Measurements from ENCODE around the gene TXNRD1. TPM values are rescaled to one million over a fixed set of nuclear protein-coding genes. Genes with fewer than 3 reads are reported as not detected.
A peak's percentile ranks its signal among the peaks of the same experiment; 100 is the strongest.

TXNRD1 gene
- total RNA-seq, 4 donors from 2014 or later: 243 to 594 (median 299) TPM

GRCh38 chr12:104340925-104341611, 125.5 kb downstream of the TXNRD1 start:
- intact Hi-C loops (cut with DNase I): no loop called here
- peaks cover 24 to 56% (median 41%) of the 10 kb centered on the region in 4 donors for H3K4me1 ChIP-seq
- no peak overlapping the region for H3K4me3 ChIP-seq
- peaks cover 30 to 98% (median 85%) of the 10 kb centered on the region in 4 donors for H3K36me3 ChIP-seq
- no peak for TF ChIP-seq POLR2A (IDR thresholded peaks at IDR 0.05; ENCODE audit: low read depth)
- TF ChIP-seq POLR2AphosphoS5 (IDR thresholded peaks at IDR 0.05): peak; percentile 28 to 54
- H3K27ac ChIP-seq (replicated peaks in 1 of 4): peak overlapping the region in 3 of 4 donors; percentile 17 to 53 (median 50)
- H3K27me3 ChIP-seq: no peaks in the 10 kb centered on the region
- no peaks in the 10 kb centered on the region for H3K9me3 ChIP-seq
- DNase-seq (ENCODE audit: extremely low spot score): no peak
- 58% methylated on average over 5 of the region's 6 CpGs for WGBS

- TF ChIP-seq POLR2A (IDR thresholded peaks at IDR 0.05; ENCODE audit: low read depth) (no peak), POLR2AphosphoS5 (IDR thresholded peaks at IDR 0.05) (no peak), EP300 (IDR thresholded peaks at IDR 0.05) (no peak), CTCF (IDR thresholded peaks at IDR 0.05) (no peak)
- 100% methylated on average over 2 of the region's 2 CpGs for WGBS
- Histone ChIP-seq H3K27me3 (no peaks in the 10 kb centered on the region), H3K36me3 (peaks cover 30 to 98% (median 83%) of the 10 kb centered on the region in 4 donors), H3K4me1 (peaks cover 24 to 56% (median 41%) of the 10 kb centered on the region in 4 donors), H3K9me3 (no peaks in the 10 kb centered on the region), H3K4me3 (no peak overlapping the region), H3K27ac (replicated peaks in 1 of 4) (no peak overlapping the region)
- no peak for DNase-seq (ENCODE audit: extremely low spot score)
- intact Hi-C loops (cut with DNase I): no loop called here
Measured at GRCh38 chr12:104342147-104342546, 126.6 kb downstream of the TXNRD1 start.

GRCh38 chr12:104342635-104343249, 127.2 kb downstream of the TXNRD1 start:
- H3K9me3 ChIP-seq: no peaks in the 10 kb centered on the region
- H3K27ac ChIP-seq (replicated peaks in 1 of 4): no peak overlapping the region
- intact Hi-C loops (cut with DNase I): no loop called here
- DNase-seq (ENCODE audit: extremely low spot score): no peak
- H3K4me3 ChIP-seq: no peak overlapping the region
- H3K27me3 ChIP-seq: no peaks in the 10 kb centered on the region
- H3K36me3 ChIP-seq: peaks cover 32 to 98% (median 83%) of the 10 kb centered on the region in 4 donors
- WGBS: 96% methylated on average over 12 of the region's 12 CpGs
- TF ChIP-seq POLR2A (IDR thresholded peaks at IDR 0.05; ENCODE audit: low read depth) (no peak), POLR2AphosphoS5 (IDR thresholded peaks at IDR 0.05) (peak in 1 of 2 donors; percentile 20), CTCF (IDR thresholded peaks at IDR 0.05) (no peak)
- peaks cover 24 to 56% (median 41%) of the 10 kb centered on the region in 4 donors for H3K4me1 ChIP-seq

- H3K4me1 ChIP-seq: peaks cover 21 to 47% (median 30%) of the 10 kb centered on the region in 4 donors
- WGBS: 77% methylated on average over 2 of the region's 2 CpGs
- intact Hi-C loops (cut with DNase I): no loop called here
Measured at GRCh38 chr12:104344682-104345081, 129.1 kb downstream of the TXNRD1 start.

More at GRCh38 chr12:104344682-104345081, 129.1 kb downstream of the TXNRD1 start:
- DNase-seq (ENCODE audit: extremely low spot score): no peak
- Histone ChIP-seq H3K36me3 (peaks cover 45 to 98% (median 85%) of the 10 kb centered on the region in 4 donors), H3K27ac (replicated peaks in 1 of 4) (no peak overlapping the region), H3K9me3 (no peaks in the 10 kb centered on the region), H3K27me3 (no peaks in the 10 kb centered on the region), H3K4me3 (no peak overlapping the region)
- TF ChIP-seq CTCF (IDR thresholded peaks at IDR 0.05) (no peak), POLR2AphosphoS5 (IDR thresholded peaks at IDR 0.05) (no peak), EP300 (IDR thresholded peaks at IDR 0.05) (no peak), POLR2A (IDR thresholded peaks at IDR 0.05; ENCODE audit: low read depth) (no peak)

Data from esophagus muscularis mucosa (tissue), 4 donors.